ENCODE data around the gene ZNF525.
"Not testable (repeated sequence)": the region's sequence is repeated elsewhere in the genome, so short reads cannot be mapped to it uniquely, and the experiment has no call there.

Gene ZNF525

DNA sequence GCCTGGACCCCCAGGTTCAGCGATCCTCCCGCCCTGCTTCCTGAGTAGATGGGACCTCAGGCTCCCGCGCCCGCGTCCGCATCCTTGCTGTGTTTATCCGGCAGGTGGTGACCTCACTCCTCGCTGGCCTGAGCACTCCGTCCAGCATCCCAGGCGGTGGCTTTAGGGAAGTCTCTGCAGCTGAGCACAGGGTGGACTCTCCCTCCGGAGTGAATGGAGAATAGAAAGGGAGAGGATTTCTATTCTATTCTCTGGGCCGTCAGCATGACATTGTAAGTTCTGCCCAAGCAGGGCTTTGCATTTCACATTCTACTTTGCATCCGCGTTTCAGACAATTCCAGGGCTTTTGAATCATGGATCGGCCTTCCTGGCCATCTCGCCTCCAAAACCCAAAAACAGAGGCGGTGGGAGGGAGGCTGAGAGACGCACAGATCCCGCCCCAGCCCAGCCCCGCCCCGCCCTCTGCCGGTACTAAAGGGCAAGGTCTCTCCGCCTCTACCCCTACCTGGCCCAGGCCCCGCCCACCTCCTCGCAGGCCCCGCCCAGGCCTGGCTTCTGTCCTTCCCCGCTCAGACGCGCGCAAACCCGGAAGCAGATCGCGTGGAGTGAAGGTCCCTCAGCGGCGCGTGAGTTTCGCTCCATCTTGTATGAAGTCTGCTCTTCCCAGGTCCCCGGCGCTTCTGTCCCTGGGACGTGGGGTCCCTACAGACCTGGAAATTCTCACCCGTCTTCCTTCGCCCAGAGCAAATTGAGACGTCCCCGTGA, at the start of gene ZNF525:
Gene ZNF525 (plus strand): TSS at position 572 of the 765 bp plus-strand sequence. CDS start 6,577 bp downstream, outside the sequence.
- POLR2A ChIA-PET (ENCODE audit: low non-redundant PET) = no interaction called here
- DNase-seq (ENCODE audit: low spot score) = peak; percentile 91
- peak within 1 kb of the TSS; percentile 72 for H3K27ac ChIP-seq
- CTCF ChIA-PET = interaction anchor here (0.7 kb wide), 1 partner anchor 16 kb away, joined by 4 read pairs; no protein-coding TSS in a partner anchor
- TF ChIP-seq, protein P1, sequence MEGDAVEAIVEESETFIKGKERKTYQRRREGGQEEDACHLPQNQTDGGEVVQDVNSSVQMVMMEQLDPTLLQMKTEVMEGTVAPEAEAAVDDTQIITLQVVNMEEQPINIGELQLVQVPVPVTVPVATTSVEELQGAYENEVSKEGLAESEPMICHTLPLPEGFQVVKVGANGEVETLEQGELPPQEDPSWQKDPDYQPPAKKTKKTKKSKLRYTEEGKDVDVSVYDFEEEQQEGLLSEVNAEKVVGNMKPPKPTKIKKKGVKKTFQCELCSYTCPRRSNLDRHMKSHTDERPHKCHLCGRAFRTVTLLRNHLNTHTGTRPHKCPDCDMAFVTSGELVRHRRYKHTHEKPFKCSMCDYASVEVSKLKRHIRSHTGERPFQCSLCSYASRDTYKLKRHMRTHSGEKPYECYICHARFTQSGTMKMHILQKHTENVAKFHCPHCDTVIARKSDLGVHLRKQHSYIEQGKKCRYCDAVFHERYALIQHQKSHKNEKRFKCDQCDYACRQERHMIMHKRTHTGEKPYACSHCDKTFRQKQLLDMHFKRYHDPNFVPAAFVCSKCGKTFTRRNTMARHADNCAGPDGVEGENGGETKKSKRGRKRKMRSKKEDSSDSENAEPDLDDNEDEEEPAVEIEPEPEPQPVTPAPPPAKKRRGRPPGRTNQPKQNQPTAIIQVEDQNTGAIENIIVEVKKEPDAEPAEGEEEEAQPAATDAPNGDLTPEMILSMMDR (conservative IDR thresholded peaks at IDR 0.05; ENCODE audit: low read depth) = no peak

DNA sequence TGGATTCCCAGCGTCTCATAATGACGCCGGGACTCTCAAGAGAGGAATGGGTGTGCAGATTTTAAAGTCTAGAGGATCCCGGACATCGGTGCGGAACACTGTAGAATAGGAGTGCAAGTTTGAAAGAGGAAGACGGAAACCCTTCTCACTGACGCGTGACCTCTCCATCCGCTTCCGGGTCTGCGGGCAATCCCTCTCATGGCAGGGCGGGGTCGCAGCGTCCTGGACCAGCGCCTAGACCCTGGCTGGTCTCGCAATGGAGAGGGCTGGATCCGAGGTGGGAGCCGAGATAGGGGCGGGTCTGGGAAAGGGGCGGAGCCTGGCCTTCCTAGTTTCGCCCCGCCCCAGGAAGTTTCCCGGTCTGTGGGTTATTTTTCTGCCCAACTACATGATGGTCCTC, 36.5 kb upstream of the ZNF525 start:
- DNase-seq (ENCODE audit: low spot score) = no peak
- ChIA-PET POLR2A (ENCODE audit: low non-redundant PET) (interaction anchor here (0.6 kb wide), 1 partner anchor 39 kb away, joined by 3 read pairs; no protein-coding TSS in a partner anchor), CTCF (no interaction called here)
- TF ChIP-seq, protein P1 (conservative IDR thresholded peaks at IDR 0.05; ENCODE audit: low read depth) = no peak
- no peak overlapping the region for H3K27ac ChIP-seq

DNA sequence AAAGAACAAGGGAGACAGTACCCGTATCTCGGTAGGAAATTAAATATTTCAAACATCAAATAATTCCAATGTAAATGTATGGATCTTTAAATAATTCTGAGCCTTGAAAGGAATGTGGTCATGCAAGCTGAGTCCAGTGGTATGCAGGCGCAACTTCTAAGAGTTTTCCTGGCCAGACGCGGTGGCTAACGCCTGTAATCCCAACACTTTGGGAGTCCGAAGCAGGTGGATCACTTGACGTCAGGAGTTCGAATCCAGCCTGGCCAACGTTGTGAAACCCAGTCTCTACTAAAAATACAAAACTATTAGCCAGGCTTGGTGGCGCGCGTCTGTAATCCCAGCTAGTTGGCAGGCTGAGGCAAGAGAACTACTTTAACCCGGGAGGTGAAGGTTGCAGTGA, 33.0 kb upstream of the ZNF525 start:
- DNase-seq (ENCODE audit: low spot score) = no peak
- TF ChIP-seq, protein P1 (conservative IDR thresholded peaks at IDR 0.05; ENCODE audit: low read depth) = no peak
- CTCF ChIA-PET = no interaction called here
- POLR2A ChIA-PET (ENCODE audit: low non-redundant PET) = no interaction called here
- peak overlapping the region; percentile 85 for H3K27ac ChIP-seq

DNA sequence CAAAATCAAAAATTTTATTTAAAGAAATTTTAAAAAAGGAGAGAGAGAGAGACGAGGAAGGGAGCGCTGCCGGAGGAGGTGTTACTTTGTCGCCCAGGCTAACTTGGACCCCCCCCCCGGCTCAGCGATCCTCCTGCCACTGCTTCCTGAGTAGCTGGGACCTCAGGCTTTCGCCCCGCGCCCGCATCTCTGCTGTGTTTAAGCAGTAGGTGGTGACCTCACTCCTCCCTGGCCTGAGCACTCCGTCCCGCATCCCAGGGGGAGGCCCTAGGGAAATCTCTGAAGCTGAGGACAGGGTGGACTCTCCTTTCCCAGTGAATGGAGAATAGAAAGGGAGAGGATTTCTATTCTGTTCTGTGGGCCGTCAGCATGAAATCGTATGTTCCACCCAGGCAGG, 32.4 kb upstream of the ZNF525 start:
- peak overlapping the region; percentile 85 for H3K27ac ChIP-seq

DNA sequence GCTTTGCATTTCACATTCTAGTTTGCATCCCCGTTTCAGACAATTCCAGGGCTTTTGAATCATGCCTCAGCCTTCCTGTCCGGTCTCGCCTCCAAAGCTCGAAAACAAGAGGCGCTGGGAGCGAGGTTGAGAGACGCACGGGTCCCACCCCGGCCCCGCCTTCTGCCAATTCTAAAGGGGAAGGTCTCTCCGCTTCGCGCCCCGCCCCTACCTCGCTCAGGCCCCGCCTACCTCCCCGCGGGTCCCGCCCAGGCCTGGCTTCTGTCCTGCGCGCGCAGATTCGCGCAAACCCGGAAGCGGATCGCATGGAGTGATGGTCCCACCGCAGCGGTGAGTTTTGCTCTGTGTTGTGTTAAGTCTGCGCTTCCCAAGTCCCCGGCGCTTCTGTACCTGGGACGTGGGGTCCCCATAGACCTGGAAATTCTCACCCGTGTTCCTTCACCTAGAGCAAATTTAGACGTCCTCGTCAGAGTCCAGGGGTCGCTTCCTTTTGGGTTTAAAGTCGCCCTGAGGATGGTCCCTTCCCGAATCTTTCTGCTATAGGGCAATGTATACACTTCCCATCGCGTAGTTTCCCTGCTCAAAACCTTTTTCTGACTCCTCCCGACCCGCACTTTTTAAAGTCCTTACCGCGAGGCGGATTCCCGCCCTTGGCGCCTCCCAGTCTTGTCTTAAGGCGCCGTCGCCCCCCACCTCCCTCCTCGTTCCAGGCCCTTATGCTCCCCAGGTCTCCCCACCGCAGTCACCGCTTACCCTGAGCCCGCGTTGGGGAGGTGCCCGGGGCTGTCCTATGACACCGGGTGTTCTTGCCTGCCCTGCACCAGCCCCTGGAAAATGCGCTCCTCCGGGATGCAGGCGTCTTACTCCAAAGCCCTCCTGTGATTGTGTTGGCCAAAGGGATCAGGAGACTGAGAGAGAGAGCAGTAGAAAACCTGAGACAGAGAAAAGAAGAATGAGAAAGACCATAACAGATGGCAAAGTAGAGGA, 31.7 kb upstream of the ZNF525 start, which contains the start of gene ZNF845:
Gene ZNF845 (plus strand): TSS at position 287 of the 987 bp plus-strand sequence. CDS start 7,559 bp downstream, outside the sequence.
- TF ChIP-seq, protein P1 (conservative IDR thresholded peaks at IDR 0.05; ENCODE audit: low read depth) = no peak
- DNase-seq (ENCODE audit: low spot score) = peak; percentile 86
- CTCF ChIA-PET = no interaction called here
- POLR2A ChIA-PET (ENCODE audit: low non-redundant PET) = no interaction called here
- peak within 1 kb of the TSS; percentile 85 for H3K27ac ChIP-seq

More for the DNA sequence above, 32.4 kb upstream of the ZNF525 start:
- POLR2A ChIA-PET (ENCODE audit: low non-redundant PET) = no interaction called here
- no peak for DNase-seq (ENCODE audit: low spot score)
- TF ChIP-seq, protein P1 (conservative IDR thresholded peaks at IDR 0.05; ENCODE audit: low read depth) = no peak
- CTCF ChIA-PET = no interaction called here

DNA sequence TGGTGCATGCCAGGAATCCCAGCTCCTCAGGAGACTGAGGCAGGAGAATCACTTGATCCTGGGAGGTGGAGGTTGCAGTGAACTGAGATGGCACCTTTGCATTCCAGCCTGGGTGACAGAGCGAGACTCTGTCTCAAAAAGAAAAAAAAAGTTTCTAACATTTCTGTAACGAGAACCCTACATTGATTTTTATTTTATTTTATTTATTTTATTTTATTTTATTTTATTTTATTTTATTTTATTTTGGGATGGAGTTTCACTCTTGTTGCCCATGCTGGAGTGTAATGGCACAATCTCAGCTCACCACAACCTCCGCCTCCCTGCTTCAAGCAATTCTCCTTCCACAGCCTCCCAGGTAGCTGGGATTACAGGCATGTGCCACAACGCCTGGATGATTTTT, 21.1 kb upstream of the ZNF525 start:
- POLR2A ChIA-PET (ENCODE audit: low non-redundant PET); DNase-seq (ENCODE audit: low spot score); H3K27ac ChIP-seq: not testable (repeated sequence)
- CTCF ChIA-PET = interaction anchor here (0.6 kb wide), 1 partner anchor 1567 kb away, joined by 3 read pairs; no protein-coding TSS in a partner anchor

Measured in RWPE1 (cell line).